HL-60 (cell line): ENCODE data around the gene MSI2.

Experiments
- POLR2AphosphoS5 ChIP-seq: IDR thresholded peaks from 2 replicates; pipeline ENCODE4 v1.6.1; 2012; ENCODE audit warnings: low read depth
- REST ChIP-seq: IDR thresholded peaks from 2 replicates; pipeline ENCODE4 v1.6.1; 2012; ENCODE audit warnings: low read depth; ENCODE audit not compliant: insufficient replicate concordance
- TF ChIP-seq, protein P1 (sequence below): IDR thresholded peaks from one replicate; pipeline ENCODE4 v1.5.1; 2011; ENCODE audit warnings: low read length, control low read depth, inconsistent platforms; ENCODE audit not compliant: insufficient read depth

DNA sequence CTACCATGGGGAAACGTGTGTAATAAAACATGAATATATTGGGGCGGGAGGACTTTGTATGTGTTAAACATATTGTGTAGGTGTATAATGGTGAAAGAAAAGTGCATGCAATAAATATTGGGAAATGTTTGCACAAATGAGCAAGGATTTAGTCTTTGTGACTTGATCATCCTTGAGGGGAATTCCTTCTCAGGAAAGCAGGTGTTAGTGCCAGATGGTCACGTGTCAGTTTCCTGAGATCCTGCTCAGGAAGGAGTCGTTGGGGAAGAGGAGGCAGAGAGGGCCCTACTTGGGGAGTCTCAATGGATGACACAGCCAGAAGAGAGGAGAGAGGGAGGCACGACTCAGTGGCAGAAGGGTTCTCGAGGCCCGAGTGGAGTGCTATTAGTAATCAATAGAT lies 53.2 kb downstream of the MSI2 start:
- TF ChIP-seq, protein P1, sequence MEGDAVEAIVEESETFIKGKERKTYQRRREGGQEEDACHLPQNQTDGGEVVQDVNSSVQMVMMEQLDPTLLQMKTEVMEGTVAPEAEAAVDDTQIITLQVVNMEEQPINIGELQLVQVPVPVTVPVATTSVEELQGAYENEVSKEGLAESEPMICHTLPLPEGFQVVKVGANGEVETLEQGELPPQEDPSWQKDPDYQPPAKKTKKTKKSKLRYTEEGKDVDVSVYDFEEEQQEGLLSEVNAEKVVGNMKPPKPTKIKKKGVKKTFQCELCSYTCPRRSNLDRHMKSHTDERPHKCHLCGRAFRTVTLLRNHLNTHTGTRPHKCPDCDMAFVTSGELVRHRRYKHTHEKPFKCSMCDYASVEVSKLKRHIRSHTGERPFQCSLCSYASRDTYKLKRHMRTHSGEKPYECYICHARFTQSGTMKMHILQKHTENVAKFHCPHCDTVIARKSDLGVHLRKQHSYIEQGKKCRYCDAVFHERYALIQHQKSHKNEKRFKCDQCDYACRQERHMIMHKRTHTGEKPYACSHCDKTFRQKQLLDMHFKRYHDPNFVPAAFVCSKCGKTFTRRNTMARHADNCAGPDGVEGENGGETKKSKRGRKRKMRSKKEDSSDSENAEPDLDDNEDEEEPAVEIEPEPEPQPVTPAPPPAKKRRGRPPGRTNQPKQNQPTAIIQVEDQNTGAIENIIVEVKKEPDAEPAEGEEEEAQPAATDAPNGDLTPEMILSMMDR = no peak
- TF ChIP-seq REST (no peak), POLR2AphosphoS5 (no peak)
